ENCODE data around the gene CYB5R4. TPM values are rescaled to one million over a fixed set of nuclear protein-coding genes. Genes with fewer than 3 reads are reported as not detected.

The CYB5R4 gene
- total RNA-seq, 1 experiment from 2014 or later: 17.5 TPM

DNA sequence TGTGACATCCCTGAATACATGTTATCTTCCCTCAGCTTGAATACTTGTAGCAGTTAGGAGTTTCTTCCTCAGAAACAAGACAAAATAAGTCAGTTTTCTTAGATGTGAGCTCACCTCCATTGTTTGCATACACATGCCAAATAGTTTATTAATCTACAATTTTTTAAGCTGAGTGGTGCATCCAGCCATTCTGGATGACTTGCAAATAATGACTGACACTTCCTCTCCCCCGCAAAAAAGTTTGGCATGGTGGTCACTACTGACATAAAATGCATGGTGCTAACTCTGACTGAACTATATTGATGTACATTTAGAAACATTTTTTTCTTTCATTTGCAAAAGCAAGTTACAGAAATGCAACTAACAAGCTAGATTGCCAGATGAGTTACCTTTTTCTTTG lies 55.5 kb downstream of the CYB5R4 start:
- no peak overlapping the region for H2BK120ac ChIP-seq (ENCODE audit: low read depth, low read length, poor library complexity, severe bottlenecking)
- TF ChIP-seq, protein P1, sequence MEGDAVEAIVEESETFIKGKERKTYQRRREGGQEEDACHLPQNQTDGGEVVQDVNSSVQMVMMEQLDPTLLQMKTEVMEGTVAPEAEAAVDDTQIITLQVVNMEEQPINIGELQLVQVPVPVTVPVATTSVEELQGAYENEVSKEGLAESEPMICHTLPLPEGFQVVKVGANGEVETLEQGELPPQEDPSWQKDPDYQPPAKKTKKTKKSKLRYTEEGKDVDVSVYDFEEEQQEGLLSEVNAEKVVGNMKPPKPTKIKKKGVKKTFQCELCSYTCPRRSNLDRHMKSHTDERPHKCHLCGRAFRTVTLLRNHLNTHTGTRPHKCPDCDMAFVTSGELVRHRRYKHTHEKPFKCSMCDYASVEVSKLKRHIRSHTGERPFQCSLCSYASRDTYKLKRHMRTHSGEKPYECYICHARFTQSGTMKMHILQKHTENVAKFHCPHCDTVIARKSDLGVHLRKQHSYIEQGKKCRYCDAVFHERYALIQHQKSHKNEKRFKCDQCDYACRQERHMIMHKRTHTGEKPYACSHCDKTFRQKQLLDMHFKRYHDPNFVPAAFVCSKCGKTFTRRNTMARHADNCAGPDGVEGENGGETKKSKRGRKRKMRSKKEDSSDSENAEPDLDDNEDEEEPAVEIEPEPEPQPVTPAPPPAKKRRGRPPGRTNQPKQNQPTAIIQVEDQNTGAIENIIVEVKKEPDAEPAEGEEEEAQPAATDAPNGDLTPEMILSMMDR (conservative IDR thresholded peaks at IDR 0.05): no peak
- Mint-ChIP-seq H3K4me1 (peaks cover 17 to 22% of the 10 kb centered on the region in 2 experiments), H3K9me3 (no peaks in the 10 kb centered on the region), H3K36me3 (ENCODE audit: insufficient read depth in 1 of 3, low read depth in 3 of 3) (no peaks in the 10 kb centered on the region), H3K27ac (no peak overlapping the region; a peak in 2 of 7 replicates), H3K4me3 (no peak overlapping the region), H3K27me3 (ENCODE audit: low read depth) (no peaks in the 10 kb centered on the region)
- H2BK20ac ChIP-seq (ENCODE audit: low read depth, low read length, poor library complexity, severe bottlenecking): no peak overlapping the region
- no peak overlapping the region for H2AFZ ChIP-seq (ENCODE audit: low read length)
- no peaks in the 10 kb centered on the region for H4K20me1 ChIP-seq (ENCODE audit: control insufficient read depth, insufficient read depth, insufficient read length)
- no peaks in the 10 kb centered on the region for H3K9me3 ChIP-seq (ENCODE audit: control insufficient read depth, low read depth, low read length)
- H3K9ac ChIP-seq (ENCODE audit: extremely low read depth, insufficient read length, low read length): no peak overlapping the region
- no peak overlapping the region for H4K91ac ChIP-seq (ENCODE audit: insufficient read length, low read depth, low read length)
- no peak overlapping the region for H4K5ac ChIP-seq (ENCODE audit: insufficient read length, low read depth, low read length)
- H3K79me2 ChIP-seq (ENCODE audit: insufficient read depth, low read length): no peaks in the 10 kb centered on the region
- no peak for DNase-seq
- whole genome bisulfite sequencing (ENCODE audit: extremely low coverage, insufficient read length, low lambda C conversion rate): no CpG with 5 or more reads among the region's 1 CpG
- no peak overlapping the region for H2BK12ac ChIP-seq (ENCODE audit: insufficient read length, low read depth, low read length)
- no peak overlapping the region for H2AK5ac ChIP-seq (ENCODE audit: insufficient read length, low read length)
- no peaks in the 10 kb centered on the region for H3K27me3 ChIP-seq (ENCODE audit: insufficient read depth, low read length)
- H3K18ac ChIP-seq (ENCODE audit: insufficient read length, low read depth, low read length): no peak overlapping the region
- no peak overlapping the region for H3K56ac ChIP-seq (ENCODE audit: insufficient read length, low read depth, low read length)
- no peak overlapping the region for H3K14ac ChIP-seq (ENCODE audit: insufficient read depth, low read length)
- no peaks in the 10 kb centered on the region; the same call in 1 of the 2 replicates for H3K4me1 ChIP-seq (ENCODE audit: insufficient read depth, low read length)
- H3K27ac ChIP-seq (ENCODE audit: insufficient read length, low read depth, low read length): no peak overlapping the region
- H3K4me2 ChIP-seq (ENCODE audit: insufficient read depth, insufficient read length, low read length): no peak overlapping the region
- no peak overlapping the region for H4K8ac ChIP-seq (replicated peaks; ENCODE audit: insufficient read length, low read depth, low read length)
- H3K4ac ChIP-seq (ENCODE audit: low read depth, low read length): no peak overlapping the region
- H3K79me1 ChIP-seq (ENCODE audit: insufficient read depth, low read depth, low read length, poor library complexity, severe bottlenecking): no peaks in the 10 kb centered on the region
- no peaks in the 10 kb centered on the region for H3K23me2 ChIP-seq (ENCODE audit: insufficient read length, low read depth, low read length, poor library complexity, severe bottlenecking)
- no peak overlapping the region for H3T11ph ChIP-seq (ENCODE audit: low read length)
- H2BK15ac ChIP-seq (ENCODE audit: low read depth, low read length): no peak overlapping the region
- no peak overlapping the region for H3K23ac ChIP-seq (ENCODE audit: insufficient read length, low read depth, low read length)
- H2BK5ac ChIP-seq (ENCODE audit: insufficient read length, low read length): no peak overlapping the region

Measured in H9 (cell line).